Measurements from ENCODE around the gene MAGI1.

The MAGI1 gene

DNA sequence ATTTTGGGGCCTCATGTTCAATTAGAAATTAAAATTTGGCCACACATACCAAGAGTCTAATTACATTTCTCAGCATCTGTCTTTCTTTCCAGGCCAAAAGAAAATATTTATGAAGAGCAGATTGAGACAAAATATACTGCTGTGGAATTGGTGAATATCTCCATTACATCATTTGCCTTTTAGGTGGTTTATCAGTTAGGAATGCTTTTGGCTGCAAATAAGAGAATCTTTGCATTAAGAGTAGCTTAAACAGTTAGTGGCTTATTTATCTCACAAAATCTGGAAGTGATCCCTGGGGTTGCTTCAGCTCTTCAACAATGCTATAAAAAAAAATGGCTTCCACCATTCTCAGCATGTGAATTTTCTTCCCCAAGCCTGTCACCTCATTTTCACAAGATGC is 308.7 kb downstream of the MAGI1 start:
- H3K79me1 ChIP-seq (replicated peaks; ENCODE audit: low read length, poor library complexity, severe bottlenecking) = peaks cover 5% of the 10 kb centered on the region
- H3K9ac ChIP-seq (ENCODE audit: low read length) = peak overlapping the region; percentile 37
- H3K27me3 ChIP-seq (ENCODE audit: control insufficient read depth in 1 of 2, insufficient read depth in 1 of 2, low read length in 2 of 2) = no peaks in the 10 kb centered on the region
- no peak overlapping the region for H3K14ac ChIP-seq (ENCODE audit: low read length in 2 of 2)
- H4K91ac ChIP-seq (ENCODE audit: low read length) = no peak overlapping the region
- no peak overlapping the region for H3K4me2 ChIP-seq (ENCODE audit: low read length, poor library complexity, severe bottlenecking)
- H2AFZ ChIP-seq (ENCODE audit: low read depth, low read length) = no peak overlapping the region
- H2BK15ac ChIP-seq (ENCODE audit: low read depth, poor library complexity, severe bottlenecking) = no peak overlapping the region
- no peak overlapping the region for H2AK5ac ChIP-seq (ENCODE audit: low read length, severe bottlenecking)
- H3K4me3 ChIP-seq (ENCODE audit: insufficient read depth in 1 of 2, low read depth in 1 of 2, low read length in 2 of 2) = no peak overlapping the region
- no peaks in the 10 kb centered on the region for H3K4me1 ChIP-seq (ENCODE audit: control insufficient read depth, insufficient read depth, low read depth, low read length)
- H2BK5ac ChIP-seq (ENCODE audit: low read depth, low read length, poor library complexity, severe bottlenecking) = no peak overlapping the region
- no peak overlapping the region for H2BK120ac ChIP-seq (ENCODE audit: low read depth, low read length)
- no peak overlapping the region for H3K23ac ChIP-seq (ENCODE audit: low read length in 2 of 2)
- H3K18ac ChIP-seq (ENCODE audit: low read depth in 1 of 2, low read length in 2 of 2) = no peak overlapping the region
- no peak for DNase-seq
- H4K8ac ChIP-seq (ENCODE audit: low read length) = no peak overlapping the region
- no peaks in the 10 kb centered on the region for H3K36me3 ChIP-seq (ENCODE audit: control insufficient read depth in 1 of 2, insufficient read depth in 2 of 2, low read depth in 1 of 2, low read length in 2 of 2)
- H3K9me3 ChIP-seq (ENCODE audit: control insufficient read depth, low read length) = no peaks in the 10 kb centered on the region
- H3K4ac ChIP-seq (ENCODE audit: low read depth in 1 of 2, low read length in 2 of 2) = no peak overlapping the region
- no peak overlapping the region for H2BK12ac ChIP-seq (ENCODE audit: low read length in 2 of 2)
- H3K27ac ChIP-seq (ENCODE audit: low read length, poor library complexity, severe bottlenecking) = no peak overlapping the region

DNA sequence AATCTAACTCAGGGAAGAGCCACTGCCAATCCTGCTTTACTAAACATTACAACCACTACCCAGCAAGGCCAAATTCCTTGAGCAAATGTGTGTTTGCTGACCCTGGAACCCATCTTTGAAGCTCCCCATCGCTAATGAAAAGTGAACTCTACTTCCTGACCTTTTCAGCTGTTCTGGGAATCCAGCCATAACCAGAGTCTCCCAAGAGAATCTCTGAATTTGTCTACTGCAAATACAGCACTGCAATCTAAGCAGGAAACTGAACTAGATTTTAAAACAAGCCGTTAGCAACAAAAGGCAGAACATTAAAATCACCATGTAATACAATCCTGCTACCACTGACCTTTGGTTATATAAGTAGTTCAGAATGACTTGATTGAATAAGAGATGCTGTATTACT is 309.2 kb downstream of the MAGI1 start:
- no peaks in the 10 kb centered on the region for H3K27me3 ChIP-seq (ENCODE audit: control insufficient read depth in 1 of 2, insufficient read depth in 1 of 2, low read length in 2 of 2)
- DNase-seq = peak; percentile 62
- H3K14ac ChIP-seq (ENCODE audit: low read length in 2 of 2) = no peak overlapping the region
- no peak overlapping the region for H2BK15ac ChIP-seq (ENCODE audit: low read depth, poor library complexity, severe bottlenecking)
- peak overlapping the region; percentile 7 for H3K27ac ChIP-seq (ENCODE audit: low read length, poor library complexity, severe bottlenecking)
- no peak overlapping the region for H4K91ac ChIP-seq (ENCODE audit: low read length)
- no peak overlapping the region for H3K18ac ChIP-seq (ENCODE audit: low read depth in 1 of 2, low read length in 2 of 2)
- no peak overlapping the region for H3K4me2 ChIP-seq (ENCODE audit: low read length, poor library complexity, severe bottlenecking)
- peaks cover 5% of the 10 kb centered on the region for H3K79me1 ChIP-seq (replicated peaks; ENCODE audit: low read length, poor library complexity, severe bottlenecking)
- no peak overlapping the region for H3K4me3 ChIP-seq (ENCODE audit: insufficient read depth in 1 of 2, low read depth in 1 of 2, low read length in 2 of 2)
- no peaks in the 10 kb centered on the region for H3K36me3 ChIP-seq (ENCODE audit: control insufficient read depth in 1 of 2, insufficient read depth in 2 of 2, low read depth in 1 of 2, low read length in 2 of 2)
- H3K23ac ChIP-seq (ENCODE audit: low read length in 2 of 2) = no peak overlapping the region
- H3K4me1 ChIP-seq (ENCODE audit: control insufficient read depth, insufficient read depth, low read depth, low read length) = no peaks in the 10 kb centered on the region
- H3K9ac ChIP-seq (ENCODE audit: low read length) = peak overlapping the region; percentile 37
- H2AK5ac ChIP-seq (ENCODE audit: low read length, severe bottlenecking) = no peak overlapping the region
- H3K9me3 ChIP-seq (ENCODE audit: control insufficient read depth, low read length) = no peaks in the 10 kb centered on the region
- no peak overlapping the region for H3K4ac ChIP-seq (ENCODE audit: low read depth in 1 of 2, low read length in 2 of 2)
- no peak overlapping the region for H4K8ac ChIP-seq (ENCODE audit: low read length)
- H2BK5ac ChIP-seq (ENCODE audit: low read depth, low read length, poor library complexity, severe bottlenecking) = no peak overlapping the region
- no peak overlapping the region for H2BK120ac ChIP-seq (ENCODE audit: low read depth, low read length)
- H2AFZ ChIP-seq (ENCODE audit: low read depth, low read length) = no peak overlapping the region
- WGBS = 15% methylated on average over 1 of the region's 2 CpGs
- H2BK12ac ChIP-seq (ENCODE audit: low read length in 2 of 2) = no peak overlapping the region

DNA sequence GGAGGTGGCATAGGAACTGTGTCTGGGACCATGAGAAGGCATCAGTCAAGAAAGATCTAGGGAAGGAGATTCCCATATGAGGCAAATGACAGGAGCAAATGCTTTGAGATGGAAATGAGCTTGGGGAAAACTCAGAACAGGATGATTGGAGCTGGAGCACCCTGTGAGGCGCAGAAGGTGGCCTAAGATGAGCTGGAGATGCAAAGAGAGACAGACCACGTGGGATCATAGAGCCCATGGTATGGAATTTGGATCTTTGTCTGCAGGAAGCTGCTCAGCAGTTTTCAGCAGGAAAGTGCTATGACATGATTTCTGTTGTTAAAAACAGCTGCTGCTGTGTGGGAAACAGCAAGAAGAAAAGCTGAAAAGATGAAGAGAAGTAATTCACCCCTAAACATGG is 310.6 kb downstream of the MAGI1 start:
- H3K23ac ChIP-seq (ENCODE audit: low read length in 2 of 2) = no peak overlapping the region
- H3K4me1 ChIP-seq (ENCODE audit: control insufficient read depth, insufficient read depth, low read depth, low read length) = no peaks in the 10 kb centered on the region
- no peaks in the 10 kb centered on the region for H3K36me3 ChIP-seq (ENCODE audit: control insufficient read depth in 1 of 2, insufficient read depth in 2 of 2, low read depth in 1 of 2, low read length in 2 of 2)
- no peak overlapping the region for H3K4me3 ChIP-seq (ENCODE audit: insufficient read depth in 1 of 2, low read depth in 1 of 2, low read length in 2 of 2)
- no peak overlapping the region for H4K91ac ChIP-seq (ENCODE audit: low read length)
- no peak overlapping the region for H2BK120ac ChIP-seq (ENCODE audit: low read depth, low read length)
- no peak overlapping the region for H2BK15ac ChIP-seq (ENCODE audit: low read depth, poor library complexity, severe bottlenecking)
- H3K9me3 ChIP-seq (ENCODE audit: control insufficient read depth, low read length) = no peaks in the 10 kb centered on the region
- peak overlapping the region in 1 of 2 experiments; percentile 64 for H3K18ac ChIP-seq (ENCODE audit: low read depth in 1 of 2, low read length in 2 of 2)
- no peak overlapping the region for H2AK5ac ChIP-seq (ENCODE audit: low read length, severe bottlenecking)
- peaks cover 7% of the 10 kb centered on the region for H3K79me1 ChIP-seq (replicated peaks; ENCODE audit: low read length, poor library complexity, severe bottlenecking)
- H3K27me3 ChIP-seq (ENCODE audit: control insufficient read depth in 1 of 2, insufficient read depth in 1 of 2, low read length in 2 of 2) = no peaks in the 10 kb centered on the region
- H3K27ac ChIP-seq (ENCODE audit: low read length, poor library complexity, severe bottlenecking) = no peak overlapping the region
- H2BK12ac ChIP-seq (ENCODE audit: low read length in 2 of 2) = peak overlapping the region; percentile 39 to 59
- no peak overlapping the region for H3K4me2 ChIP-seq (ENCODE audit: low read length, poor library complexity, severe bottlenecking)
- no peak for DNase-seq
- H3K9ac ChIP-seq (ENCODE audit: low read length) = no peak overlapping the region
- no peak overlapping the region for H2AFZ ChIP-seq (ENCODE audit: low read depth, low read length)
- 43% methylated on average over 2 of the region's 2 CpGs for WGBS
- peak overlapping the region; percentile 31 for H4K8ac ChIP-seq (ENCODE audit: low read length)
- no peak overlapping the region for H3K14ac ChIP-seq (ENCODE audit: low read length in 2 of 2)
- H2BK5ac ChIP-seq (ENCODE audit: low read depth, low read length, poor library complexity, severe bottlenecking) = no peak overlapping the region
- no peak overlapping the region for H3K4ac ChIP-seq (ENCODE audit: low read depth in 1 of 2, low read length in 2 of 2)

DNA sequence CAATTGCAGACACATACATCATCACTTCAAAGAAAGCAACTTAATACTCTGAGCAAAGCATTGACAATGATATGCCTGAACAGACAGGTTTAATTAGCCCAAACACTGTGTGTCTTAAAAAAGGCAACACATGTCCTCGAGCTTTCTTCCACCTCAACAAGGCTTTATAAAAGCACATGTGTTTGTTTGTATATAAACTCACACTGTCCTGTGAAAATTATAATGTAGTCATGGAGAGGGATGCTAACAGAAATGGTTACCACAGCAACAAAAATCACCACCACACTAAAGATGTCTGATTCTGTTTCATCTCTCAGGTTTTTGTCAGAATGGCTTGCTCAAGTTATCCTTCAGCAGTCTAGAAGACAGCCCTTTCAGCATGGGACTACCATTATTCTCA is 314.7 kb downstream of the MAGI1 start:
- Histone ChIP-seq H3K9me3 (ENCODE audit: control insufficient read depth, low read length) (no peaks in the 10 kb centered on the region), H3K14ac (ENCODE audit: low read length in 2 of 2) (no peak overlapping the region), H3K4me2 (ENCODE audit: low read length, poor library complexity, severe bottlenecking) (no peak overlapping the region), H2BK12ac (ENCODE audit: low read length in 2 of 2) (no peak overlapping the region), H3K4ac (ENCODE audit: low read depth in 1 of 2, low read length in 2 of 2) (no peak overlapping the region), H4K8ac (ENCODE audit: low read length) (no peak overlapping the region), H3K27me3 (ENCODE audit: control insufficient read depth in 1 of 2, insufficient read depth in 1 of 2, low read length in 2 of 2) (no peaks in the 10 kb centered on the region), H3K23ac (ENCODE audit: low read length in 2 of 2) (no peak overlapping the region), H4K91ac (ENCODE audit: low read length) (no peak overlapping the region), H2BK15ac (ENCODE audit: low read depth, poor library complexity, severe bottlenecking) (no peak overlapping the region), H2AK5ac (ENCODE audit: low read length, severe bottlenecking) (no peak overlapping the region), H3K18ac (ENCODE audit: low read depth in 1 of 2, low read length in 2 of 2) (no peak overlapping the region), H3K36me3 (ENCODE audit: control insufficient read depth in 1 of 2, insufficient read depth in 2 of 2, low read depth in 1 of 2, low read length in 2 of 2) (no peaks in the 10 kb centered on the region), H2BK5ac (ENCODE audit: low read depth, low read length, poor library complexity, severe bottlenecking) (no peak overlapping the region), H2AFZ (ENCODE audit: low read depth, low read length) (no peak overlapping the region), H3K27ac (ENCODE audit: low read length, poor library complexity, severe bottlenecking) (no peak overlapping the region), H3K4me3 (ENCODE audit: insufficient read depth in 1 of 2, low read depth in 1 of 2, low read length in 2 of 2) (no peak overlapping the region), H2BK120ac (ENCODE audit: low read depth, low read length) (no peak overlapping the region), H3K4me1 (ENCODE audit: control insufficient read depth, insufficient read depth, low read depth, low read length) (no peaks in the 10 kb centered on the region), H3K79me1 (replicated peaks; ENCODE audit: low read length, poor library complexity, severe bottlenecking) (peaks cover 9% of the 10 kb centered on the region), H3K9ac (ENCODE audit: low read length) (no peak overlapping the region)
- no CpG with 5 or more reads among the region's 1 CpG for WGBS
- DNase-seq = no peak
